ENCODE results near the gene ANK2.

ANK2 gene

DNA sequence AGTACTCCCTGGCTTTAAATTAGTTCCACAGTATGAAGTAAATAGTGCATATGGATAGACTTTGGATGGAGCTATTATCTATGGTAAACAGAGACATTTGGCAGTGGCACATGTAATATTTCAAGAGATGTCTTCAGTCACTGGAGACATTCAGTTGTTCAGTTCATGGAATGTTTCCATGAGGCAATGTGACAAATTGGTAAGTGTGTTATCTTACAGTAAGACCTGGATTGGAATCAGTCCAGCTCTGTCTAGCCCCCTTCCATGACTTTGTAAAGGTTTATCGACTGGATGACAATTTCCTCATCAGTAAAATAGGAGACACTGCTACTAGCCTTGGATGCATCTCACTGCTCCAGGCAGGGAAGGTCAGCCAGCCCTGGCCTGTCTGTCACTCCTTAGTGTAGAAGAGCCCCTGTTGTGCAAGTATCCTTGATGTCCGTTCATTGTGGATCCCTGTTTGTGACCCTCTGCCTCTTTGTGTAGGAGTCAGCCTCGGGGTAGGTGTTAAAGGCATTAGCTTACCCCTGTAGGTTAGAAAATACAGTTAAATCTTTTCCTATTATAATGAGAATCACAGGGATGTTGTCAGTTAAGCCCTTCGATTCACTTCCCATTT, 335.9 kb downstream of the ANK2 start:
- Histone ChIP-seq H3K36me3 (ENCODE audit: insufficient read depth, low read length) (no peaks in the 10 kb centered on the region), H3K4me1 (ENCODE audit: control insufficient read depth, insufficient read depth, low read length, unreplicated experiment) (peaks cover 39% of the 10 kb centered on the region), H2AFZ (ENCODE audit: low read length, unreplicated experiment) (no peak overlapping the region), H3K27ac (ENCODE audit: low read depth, low read length) (peak overlapping the region; percentile 92), H3K79me2 (ENCODE audit: control insufficient read depth, insufficient read depth, low read length, unreplicated experiment) (no peaks in the 10 kb centered on the region), H3K4me3 (ENCODE audit: low read depth, low read length) (no peak overlapping the region), H3K27me3 (ENCODE audit: insufficient read depth, low read length) (no peaks in the 10 kb centered on the region)

DNA sequence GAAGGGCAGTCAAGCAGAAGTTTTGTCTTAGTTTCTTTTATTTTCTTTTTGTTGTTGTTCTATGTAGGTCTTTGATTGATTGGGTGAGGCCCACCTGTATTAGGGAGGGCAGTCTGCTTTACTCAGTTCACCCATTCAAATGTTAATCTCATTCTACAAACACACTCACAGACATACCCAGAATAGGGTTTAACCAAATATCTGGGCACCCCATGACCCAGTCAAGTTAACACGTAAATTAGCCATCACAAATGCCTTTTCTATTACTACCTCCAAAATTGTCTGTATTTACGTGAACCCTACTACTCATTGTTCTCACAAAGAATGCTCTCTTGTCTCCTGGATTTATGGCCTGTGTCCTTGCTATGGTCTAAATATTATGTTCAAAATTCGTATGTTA, 339.7 kb downstream of the ANK2 start:
- H3K4me3 ChIP-seq (ENCODE audit: low read depth, low read length) = no peak overlapping the region
- no peak overlapping the region for H2AFZ ChIP-seq (ENCODE audit: low read length, unreplicated experiment)
- H3K27ac ChIP-seq (ENCODE audit: low read depth, low read length) = no peak overlapping the region
- no peaks in the 10 kb centered on the region for H3K36me3 ChIP-seq (ENCODE audit: insufficient read depth, low read length)
- no peaks in the 10 kb centered on the region for H3K79me2 ChIP-seq (ENCODE audit: control insufficient read depth, insufficient read depth, low read length, unreplicated experiment)
- H3K4me1 ChIP-seq (ENCODE audit: control insufficient read depth, insufficient read depth, low read length, unreplicated experiment) = peaks cover 15% of the 10 kb centered on the region
- H3K27me3 ChIP-seq (ENCODE audit: insufficient read depth, low read length) = no peaks in the 10 kb centered on the region

DNA sequence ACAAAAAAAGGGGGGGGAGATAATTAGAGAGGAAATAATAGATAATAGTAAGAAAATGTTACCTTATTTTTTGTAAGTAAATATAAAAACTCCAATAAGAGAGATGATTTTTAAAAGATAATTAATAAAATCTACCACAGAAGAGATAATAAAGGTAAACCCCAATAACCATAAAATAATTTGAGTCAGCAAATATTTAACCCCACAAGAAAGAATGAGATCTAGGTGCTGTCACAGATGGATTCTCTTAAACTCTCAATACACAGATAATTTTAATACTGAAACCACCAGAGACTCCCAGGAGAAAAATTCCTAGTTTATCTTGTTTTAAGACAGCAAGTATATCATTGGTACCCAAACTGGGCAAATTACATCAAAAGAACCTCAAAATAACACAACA, 341.4 kb downstream of the ANK2 start:
- Histone ChIP-seq H3K27me3 (ENCODE audit: insufficient read depth, low read length) (no peaks in the 10 kb centered on the region), H2AFZ (ENCODE audit: low read length, unreplicated experiment) (no peak overlapping the region), H3K79me2 (ENCODE audit: control insufficient read depth, insufficient read depth, low read length, unreplicated experiment) (no peaks in the 10 kb centered on the region), H3K4me1 (ENCODE audit: control insufficient read depth, insufficient read depth, low read length, unreplicated experiment) (peaks cover 9% of the 10 kb centered on the region), H3K36me3 (ENCODE audit: insufficient read depth, low read length) (no peaks in the 10 kb centered on the region), H3K27ac (ENCODE audit: low read depth, low read length) (no peak overlapping the region), H3K4me3 (ENCODE audit: low read depth, low read length) (no peak overlapping the region)

DNA sequence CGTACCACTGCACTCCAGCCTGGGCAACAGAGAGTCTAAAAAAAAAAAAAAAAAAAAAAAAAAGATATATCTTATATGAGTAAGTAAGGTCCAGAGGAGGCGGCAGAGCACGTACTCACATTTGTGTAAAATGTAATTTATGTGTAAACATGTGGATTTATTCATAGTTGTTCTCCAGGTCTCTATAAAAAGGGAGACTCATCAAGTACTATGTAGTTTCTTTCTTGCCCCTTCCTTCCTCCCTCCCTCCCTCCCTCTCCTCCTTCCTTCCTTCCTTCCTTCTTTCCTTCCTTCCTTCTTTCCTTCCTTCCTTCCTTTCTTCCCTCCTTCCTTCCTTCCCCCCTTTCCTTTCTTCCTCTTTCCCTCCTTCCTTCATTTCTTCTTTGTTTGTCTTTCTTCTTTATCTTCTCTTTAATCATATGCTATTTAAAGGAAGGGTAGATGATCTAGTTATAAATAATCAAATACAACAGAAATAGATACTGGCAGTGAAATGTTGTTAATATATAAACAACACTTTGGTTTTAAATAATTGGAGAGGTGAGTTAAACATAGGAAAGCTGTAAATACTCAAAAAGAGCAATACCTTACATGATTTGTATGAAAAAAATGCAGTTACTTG, 344.8 kb downstream of the ANK2 start:
- H3K27me3 ChIP-seq (ENCODE audit: insufficient read depth, low read length) = no peaks in the 10 kb centered on the region
- H2AFZ ChIP-seq (ENCODE audit: low read length, unreplicated experiment) = no peak overlapping the region

DNA sequence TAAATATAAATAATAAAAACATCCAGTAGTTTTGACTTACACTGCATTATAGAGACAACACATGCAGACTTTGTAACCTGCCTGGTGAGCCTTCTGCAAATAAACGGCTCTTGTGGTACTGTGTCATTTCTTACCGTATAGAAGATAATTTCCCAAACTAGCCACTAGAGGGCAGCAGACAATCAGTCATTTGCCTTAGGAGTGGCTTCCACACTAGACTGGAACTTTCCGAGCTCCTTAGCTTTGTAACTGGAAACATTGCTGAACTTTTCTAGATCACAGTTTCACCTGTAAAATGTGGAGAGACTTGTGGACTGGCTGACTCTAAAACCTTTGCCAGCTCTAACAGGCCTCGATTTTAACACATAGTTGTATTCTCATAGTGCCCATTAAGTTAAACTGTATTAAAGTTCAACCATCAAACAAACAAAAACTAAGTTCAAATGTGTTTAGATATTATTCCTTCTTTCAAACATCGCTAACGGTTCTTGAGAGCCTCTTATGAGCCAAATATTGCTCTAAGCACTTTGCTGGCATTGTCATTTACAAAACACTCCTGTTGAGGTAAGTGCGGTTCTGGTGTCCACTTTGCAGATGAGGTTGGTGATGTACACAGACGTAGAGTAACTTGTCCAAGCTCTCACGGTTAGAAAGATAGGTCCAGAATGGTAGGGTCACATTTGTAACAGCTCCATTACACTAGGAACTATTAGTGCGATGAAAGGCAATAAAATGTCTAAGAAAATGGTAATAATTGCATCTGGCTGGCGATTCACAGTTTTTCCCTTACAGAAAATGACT, 345.5 kb downstream of the ANK2 start:
- Histone ChIP-seq H3K27ac (ENCODE audit: low read depth, low read length) (peak overlapping the region; percentile 8; the same call in 1 of the 2 replicates), H3K27me3 (ENCODE audit: insufficient read depth, low read length) (no peaks in the 10 kb centered on the region), H2AFZ (ENCODE audit: low read length, unreplicated experiment) (peak overlapping the region; percentile 90), H3K79me2 (ENCODE audit: control insufficient read depth, insufficient read depth, low read length, unreplicated experiment) (no peaks in the 10 kb centered on the region), H3K4me1 (ENCODE audit: control insufficient read depth, insufficient read depth, low read length, unreplicated experiment) (peaks cover 22% of the 10 kb centered on the region), H3K4me3 (ENCODE audit: low read depth, low read length) (peak overlapping the region; percentile 38), H3K36me3 (ENCODE audit: insufficient read depth, low read length) (no peaks in the 10 kb centered on the region)

More for the DNA sequence above, 344.8 kb downstream of the ANK2 start:
- Histone ChIP-seq H3K79me2 (ENCODE audit: control insufficient read depth, insufficient read depth, low read length, unreplicated experiment) (no peaks in the 10 kb centered on the region), H3K4me3 (ENCODE audit: low read depth, low read length) (no peak overlapping the region), H3K4me1 (ENCODE audit: control insufficient read depth, insufficient read depth, low read length, unreplicated experiment) (peaks cover 22% of the 10 kb centered on the region), H3K36me3 (ENCODE audit: insufficient read depth, low read length) (no peaks in the 10 kb centered on the region), H3K27ac (ENCODE audit: low read depth, low read length) (no peak overlapping the region)

DNA sequence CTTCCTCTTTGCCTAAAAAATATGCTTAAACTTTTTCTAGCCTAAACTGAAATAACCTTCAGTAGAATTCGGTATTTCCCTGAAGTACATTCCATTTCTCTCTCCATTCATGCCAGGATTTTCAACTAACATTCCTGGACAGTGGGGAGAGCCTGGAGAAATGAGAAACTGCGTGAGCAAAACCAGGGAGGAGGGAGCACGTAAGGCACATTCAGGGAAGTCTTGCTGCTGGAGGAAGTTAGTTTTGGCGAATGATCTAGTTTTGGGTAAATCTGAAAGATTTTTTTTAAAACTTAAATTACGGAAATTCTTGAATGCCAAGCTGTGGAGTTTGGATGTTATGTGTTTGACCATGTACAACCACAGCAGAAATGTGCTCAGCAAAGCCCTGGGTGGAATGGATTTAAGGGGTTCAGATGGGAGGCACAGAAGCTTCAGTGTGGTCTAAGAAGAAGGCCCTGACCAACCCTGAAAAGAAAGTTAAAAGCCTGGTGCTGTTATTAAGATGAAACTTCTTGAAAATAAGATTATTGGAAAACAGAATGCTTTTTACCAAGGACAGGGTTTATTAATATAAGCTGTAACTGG, 347.8 kb downstream of the ANK2 start:
- peak overlapping the region; percentile 72 for H3K27ac ChIP-seq (ENCODE audit: low read depth, low read length)
- peaks cover 22% of the 10 kb centered on the region for H3K4me1 ChIP-seq (ENCODE audit: control insufficient read depth, insufficient read depth, low read length, unreplicated experiment)

DNA sequence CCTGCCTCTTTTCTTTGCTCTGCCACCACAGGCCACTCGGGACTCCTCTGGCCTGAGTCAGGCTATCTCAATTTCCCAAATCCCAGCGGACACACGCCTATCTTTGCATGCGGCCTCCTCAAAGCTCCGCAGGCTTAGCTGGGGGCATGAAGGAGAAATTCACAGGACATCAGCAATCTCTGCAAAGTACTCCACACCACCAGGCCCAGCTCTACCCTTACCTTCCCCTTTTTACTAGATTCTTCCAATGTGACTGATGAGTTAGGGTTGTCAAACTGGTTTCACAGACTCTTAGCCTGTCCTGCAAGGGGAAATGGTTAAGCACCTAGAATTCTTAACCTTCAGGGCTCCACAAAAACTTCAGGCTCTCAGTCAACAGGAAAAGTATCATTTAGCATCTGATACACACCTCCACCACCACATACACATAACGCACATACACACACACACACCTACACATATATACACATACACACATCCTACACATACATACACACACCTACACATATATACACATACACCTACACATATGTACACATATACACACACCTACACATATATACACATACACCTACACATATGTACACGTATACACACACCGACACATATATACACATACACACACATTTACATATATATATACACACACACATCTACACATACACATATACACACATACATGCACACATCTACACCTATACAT, 349.1 kb downstream of the ANK2 start:
- Histone ChIP-seq H3K36me3 (ENCODE audit: insufficient read depth, low read length) (no peaks in the 10 kb centered on the region), H3K4me3 (ENCODE audit: low read depth, low read length) (no peak overlapping the region), H2AFZ (ENCODE audit: low read length, unreplicated experiment) (no peak overlapping the region), H3K27me3 (ENCODE audit: insufficient read depth, low read length) (no peaks in the 10 kb centered on the region), H3K4me1 (ENCODE audit: control insufficient read depth, insufficient read depth, low read length, unreplicated experiment) (peaks cover 30% of the 10 kb centered on the region), H3K27ac (ENCODE audit: low read depth, low read length) (no peak overlapping the region), H3K79me2 (ENCODE audit: control insufficient read depth, insufficient read depth, low read length, unreplicated experiment) (no peaks in the 10 kb centered on the region)

More for the DNA sequence above, 347.8 kb downstream of the ANK2 start:
- Histone ChIP-seq H3K4me3 (ENCODE audit: low read depth, low read length) (0 out of 2 replicates have a peak overlapping the region, but pooled peaks have one; percentile 7), H3K79me2 (ENCODE audit: control insufficient read depth, insufficient read depth, low read length, unreplicated experiment) (no peaks in the 10 kb centered on the region), H3K36me3 (ENCODE audit: insufficient read depth, low read length) (no peaks in the 10 kb centered on the region), H3K27me3 (ENCODE audit: insufficient read depth, low read length) (no peaks in the 10 kb centered on the region), H2AFZ (ENCODE audit: low read length, unreplicated experiment) (peak overlapping the region; percentile 93)

DNA sequence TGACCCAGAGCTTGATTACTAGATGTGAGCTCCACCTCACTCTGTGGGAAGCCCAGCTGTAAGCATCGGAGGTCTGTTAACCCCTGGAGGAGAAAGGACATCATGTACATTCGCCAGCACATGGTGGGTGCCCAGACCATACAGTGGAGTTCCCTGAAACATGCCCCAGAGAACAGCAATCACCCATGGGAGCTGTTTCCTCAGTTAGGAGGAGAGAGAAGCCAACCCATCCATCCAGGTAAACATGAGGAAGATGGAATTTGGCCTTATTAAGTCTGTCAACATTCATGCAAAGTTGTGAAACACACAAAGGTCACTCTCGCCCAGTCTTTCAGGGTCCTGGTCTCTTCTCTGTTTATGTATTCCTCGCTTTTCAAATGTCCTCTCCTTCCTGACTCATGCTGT, 354.7 kb downstream of the ANK2 start:
- Histone ChIP-seq H3K36me3 (ENCODE audit: insufficient read depth, low read length) (no peaks in the 10 kb centered on the region), H3K27me3 (ENCODE audit: insufficient read depth, low read length) (no peaks in the 10 kb centered on the region), H3K4me1 (ENCODE audit: control insufficient read depth, insufficient read depth, low read length, unreplicated experiment) (peaks cover 11% of the 10 kb centered on the region), H3K79me2 (ENCODE audit: control insufficient read depth, insufficient read depth, low read length, unreplicated experiment) (no peaks in the 10 kb centered on the region), H2AFZ (ENCODE audit: low read length, unreplicated experiment) (no peak overlapping the region), H3K27ac (ENCODE audit: low read depth, low read length) (no peak overlapping the region), H3K4me3 (ENCODE audit: low read depth, low read length) (no peak overlapping the region)

DNA sequence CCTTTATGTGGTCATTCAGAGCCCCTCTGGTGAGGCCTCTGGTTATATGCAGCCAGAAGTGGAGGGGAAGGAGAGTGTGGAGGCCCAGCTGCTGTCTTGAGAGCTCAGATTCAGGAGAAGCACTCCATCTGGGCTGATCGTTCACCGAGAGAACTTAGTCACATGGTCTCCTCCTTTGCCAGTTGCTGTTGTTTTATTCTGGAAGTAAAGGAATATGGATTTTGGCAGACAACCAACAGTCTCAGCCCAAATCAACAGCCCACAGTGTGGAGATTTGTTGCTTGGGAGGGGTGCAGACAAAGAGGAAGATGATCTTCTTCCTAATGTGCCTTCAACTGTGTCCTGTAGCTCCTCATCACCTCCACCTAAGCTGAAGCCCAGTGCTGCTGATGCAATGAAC, 355.4 kb downstream of the ANK2 start:
- no peaks in the 10 kb centered on the region for H3K36me3 ChIP-seq (ENCODE audit: insufficient read depth, low read length)
- H3K4me3 ChIP-seq (ENCODE audit: low read depth, low read length) = no peak overlapping the region
- H3K4me1 ChIP-seq (ENCODE audit: control insufficient read depth, insufficient read depth, low read length, unreplicated experiment) = peaks cover 11% of the 10 kb centered on the region
- H2AFZ ChIP-seq (ENCODE audit: low read length, unreplicated experiment) = no peak overlapping the region
- H3K27me3 ChIP-seq (ENCODE audit: insufficient read depth, low read length) = no peaks in the 10 kb centered on the region
- no peak overlapping the region for H3K27ac ChIP-seq (ENCODE audit: low read depth, low read length)
- no peaks in the 10 kb centered on the region for H3K79me2 ChIP-seq (ENCODE audit: control insufficient read depth, insufficient read depth, low read length, unreplicated experiment)

Measured in ACC112 (cell line).